Measurements from ENCODE around the gene ANGEL1.

DNA sequence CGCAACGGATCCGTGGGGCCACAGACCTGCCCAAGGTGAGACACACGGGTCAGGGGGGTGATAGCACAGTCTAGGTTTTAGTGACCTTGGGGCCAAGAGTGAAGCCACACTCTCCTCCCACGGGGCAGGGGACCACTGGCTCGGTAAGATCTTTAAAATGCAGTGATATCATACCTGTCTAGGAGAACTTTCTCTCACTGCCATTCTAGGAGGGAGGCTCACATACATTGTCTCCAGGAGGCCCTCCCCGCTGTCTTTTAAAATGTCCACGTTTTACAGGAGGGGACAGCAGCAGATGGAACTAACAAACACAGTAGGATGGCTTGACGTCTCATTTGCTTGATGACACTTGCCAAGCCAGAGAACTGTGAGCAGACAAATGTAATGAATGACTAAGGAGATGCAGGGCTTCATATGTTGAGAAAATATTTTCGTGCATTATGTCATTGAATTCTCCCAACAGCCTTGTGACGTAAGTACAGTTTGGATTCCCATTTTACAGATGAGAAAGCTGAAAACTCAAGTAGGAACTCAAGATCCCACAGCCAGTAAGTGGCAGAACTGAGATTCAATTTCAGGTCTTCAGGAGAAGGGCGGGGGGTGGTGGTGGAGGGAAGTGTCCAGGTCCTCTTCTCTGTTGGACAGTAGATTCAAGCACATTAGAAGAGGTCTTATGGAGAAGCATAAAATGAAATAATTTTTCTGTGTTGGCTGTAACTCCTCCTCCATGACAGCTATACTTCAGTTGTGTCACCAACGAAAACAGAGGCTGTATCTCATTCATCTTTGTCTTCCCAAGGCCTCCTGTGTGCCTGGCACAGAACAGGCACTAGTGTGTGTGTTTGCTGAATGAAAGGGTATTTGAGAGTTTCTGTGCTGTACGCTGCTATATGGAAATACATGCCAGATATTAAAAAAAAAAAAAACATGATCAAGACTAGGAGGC is 49.3 kb downstream of the ANGEL1 start:
- no peak for TF ChIP-seq BRCA1 (IDR thresholded peaks at IDR 0.05)
- TF ChIP-seq BRCA1 (CRISPR knock-in tag; IDR thresholded peaks at IDR 0.05) = no peak
- TF ChIP-seq POLR2A (conservative IDR thresholded peaks at IDR 0.05) = no peak
- TF ChIP-seq SP1 (CRISPR knock-in tag; IDR thresholded peaks at IDR 0.05) = no peak
- TF ChIP-seq FOXJ3 (CRISPR knock-in tag; IDR thresholded peaks at IDR 0.05) = no peak
- TF ChIP-seq JUN (IDR thresholded peaks at IDR 0.05; ENCODE audit: borderline replicate concordance, low read depth, low read length) = no peak
- no peak for TF ChIP-seq JUN (CRISPR knock-in tag; IDR thresholded peaks at IDR 0.05; ENCODE audit: borderline replicate concordance)
- no peak for TF ChIP-seq ZNF589 (CRISPR knock-in tag; IDR thresholded peaks at IDR 0.05; ENCODE audit: low read depth)
- TF ChIP-seq, protein P1, sequence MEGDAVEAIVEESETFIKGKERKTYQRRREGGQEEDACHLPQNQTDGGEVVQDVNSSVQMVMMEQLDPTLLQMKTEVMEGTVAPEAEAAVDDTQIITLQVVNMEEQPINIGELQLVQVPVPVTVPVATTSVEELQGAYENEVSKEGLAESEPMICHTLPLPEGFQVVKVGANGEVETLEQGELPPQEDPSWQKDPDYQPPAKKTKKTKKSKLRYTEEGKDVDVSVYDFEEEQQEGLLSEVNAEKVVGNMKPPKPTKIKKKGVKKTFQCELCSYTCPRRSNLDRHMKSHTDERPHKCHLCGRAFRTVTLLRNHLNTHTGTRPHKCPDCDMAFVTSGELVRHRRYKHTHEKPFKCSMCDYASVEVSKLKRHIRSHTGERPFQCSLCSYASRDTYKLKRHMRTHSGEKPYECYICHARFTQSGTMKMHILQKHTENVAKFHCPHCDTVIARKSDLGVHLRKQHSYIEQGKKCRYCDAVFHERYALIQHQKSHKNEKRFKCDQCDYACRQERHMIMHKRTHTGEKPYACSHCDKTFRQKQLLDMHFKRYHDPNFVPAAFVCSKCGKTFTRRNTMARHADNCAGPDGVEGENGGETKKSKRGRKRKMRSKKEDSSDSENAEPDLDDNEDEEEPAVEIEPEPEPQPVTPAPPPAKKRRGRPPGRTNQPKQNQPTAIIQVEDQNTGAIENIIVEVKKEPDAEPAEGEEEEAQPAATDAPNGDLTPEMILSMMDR (IDR thresholded peaks at IDR 0.05 in 2 of 3, conservative IDR thresholded peaks at IDR 0.05 in 1 of 3; ENCODE audit: insufficient read depth in 2 of 3, low read depth in 1 of 3, low read length in 3 of 3) = no peak
- TF ChIP-seq, protein P2, sequence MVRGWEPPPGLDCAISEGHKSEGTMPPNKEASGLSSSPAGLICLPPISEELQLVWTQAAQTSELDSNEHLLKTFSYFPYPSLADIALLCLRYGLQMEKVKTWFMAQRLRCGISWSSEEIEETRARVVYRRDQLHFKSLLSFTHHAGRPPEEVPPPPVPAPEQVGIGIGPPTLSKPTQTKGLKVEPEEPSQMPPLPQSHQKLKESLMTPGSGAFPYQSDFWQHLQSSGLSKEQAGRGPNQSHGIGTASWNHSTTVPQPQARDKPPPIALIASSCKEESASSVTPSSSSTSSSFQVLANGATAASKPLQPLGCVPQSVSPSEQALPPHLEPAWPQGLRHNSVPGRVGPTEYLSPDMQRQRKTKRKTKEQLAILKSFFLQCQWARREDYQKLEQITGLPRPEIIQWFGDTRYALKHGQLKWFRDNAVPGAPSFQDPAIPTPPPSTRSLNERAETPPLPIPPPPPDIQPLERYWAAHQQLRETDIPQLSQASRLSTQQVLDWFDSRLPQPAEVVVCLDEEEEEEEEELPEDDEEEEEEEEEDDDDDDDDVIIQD (CRISPR knock-in tag; IDR thresholded peaks at IDR 0.05) = no peak
- TF ChIP-seq ZNF695 (CRISPR knock-in tag; IDR thresholded peaks at IDR 0.05) = no peak
- no peak for TF ChIP-seq U2AF2 (optimal IDR thresholded peaks at IDR 0.05; ENCODE audit: low read depth, low read length)
- TF ChIP-seq YY1 (IDR thresholded peaks at IDR 0.05; ENCODE audit: borderline replicate concordance in 1 of 3, control insufficient read depth in 1 of 3, extremely low read depth in 1 of 3, insufficient read depth in 3 of 3, insufficient read length in 1 of 3, insufficient replicate concordance in 2 of 3, low read depth in 1 of 3, low read length in 2 of 3) = no peak

All from K562 (cell line).